Activated T-cell treated with anti-CD3 and anti-CD28 coated beads, Interleukin-2, amount 50 U/mL, for 48 hours (primary cell): ENCODE measurements around the gene RPL3.

Experiments
- DNase-seq, 2 experiments: peaks; one replicate each; pipeline ENCODE4 v3.0.0-alpha.2; 2020

The RPL3 gene

GRCh38 chr22:39316440-39317083 lies 2.9 kb downstream of the RPL3 start:
- DNase-seq, result peak; percentile 85 to 86

- no peak for DNase-seq
These were observed 4.0 kb downstream of the RPL3 start for GRCh38 chr22:39315389-39315788.

- DNase-seq, result peak in 1 of 2 experiments; percentile 47
These were observed 5.0 kb downstream of the RPL3 start for GRCh38 chr22:39314251-39314971.

GRCh38 chr22:39313258-39314001 lies 6.0 kb downstream of the RPL3 start:
- DNase-seq, result peak in 1 of 2 experiments; percentile 33

- peak in 1 of 2 experiments; percentile 42 for DNase-seq
These were observed 7.0 kb downstream of the RPL3 start for GRCh38 chr22:39312410-39312809.

GRCh38 chr22:39311592-39312400 lies 7.6 kb downstream of the RPL3 start:
- peak; percentile 72 to 74 for DNase-seq

GRCh38 chr22:39309881-39310714 lies 9.3 kb downstream of the RPL3 start:
- no peak for DNase-seq

GRCh38 chr22:39309364-39309861 lies 10.0 kb downstream of the RPL3 start:
- DNase-seq, result peak in 1 of 2 experiments; percentile 43

GRCh38 chr22:39308614-39309363 lies 10.6 kb downstream of the RPL3 start:
- DNase-seq, result no peak

- DNase-seq, result peak; percentile 74 to 75
These were observed 12.7 kb downstream of the RPL3 start for GRCh38 chr22:39306456-39307361.

- no peak for DNase-seq
These were observed 15.3 kb downstream of the RPL3 start for GRCh38 chr22:39303892-39304671.

GRCh38 chr22:39303358-39303757 lies 16.1 kb downstream of the RPL3 start:
- DNase-seq, result no peak

GRCh38 chr22:39302431-39302960 lies 16.9 kb downstream of the RPL3 start:
- DNase-seq, result no peak

GRCh38 chr22:39301926-39302325 lies 17.5 kb downstream of the RPL3 start:
- DNase-seq, result no peak

- DNase-seq, result no peak
These were observed 18.3 kb downstream of the RPL3 start for GRCh38 chr22:39301108-39301507.

- DNase-seq, result no peak
These were observed 19.1 kb downstream of the RPL3 start for GRCh38 chr22:39300186-39300830.

GRCh38 chr22:39299829-39300178 lies 19.6 kb downstream of the RPL3 start:
- DNase-seq, result no peak
